HepG2 (cell line): ENCODE measurements around the gene CMKLR1. TPM values are rescaled to one million over a fixed set of nuclear protein-coding genes. Genes with fewer than 3 reads are reported as not detected.

Experiments
- ATAC-seq: fragments of 200-7000 bp; cut with Tn5 transposase; 3 replicates; pipeline ENCODE4 v1.9.1; 2020; ENCODE audit warnings: mild to moderate bottlenecking, moderate library complexity
- BruUV-seq: library from RNA; stranded (reverse); fragments of 400-500 nt; replicated peaks from 2 replicates; lab custom pipeline; 2021; lab: Mats Ljungman, UMichigan
- CTCF ChIA-PET: fragments of 300-600 bp; formaldehyde crosslinking; extraction: SDS; loops from one replicate; lab custom pipeline; 2021; ENCODE audit warnings: low total read pairs, inconsistent platforms, low intra/inter-chr PET ratio; lab: Yijun Ruan, JAX
- POLR2A ChIA-PET: fragments of 350-600 bp; sonication (Branson Sonifier 250); formaldehyde crosslinking; loops from one replicate; lab custom pipeline; 2020; ENCODE audit warnings: antibody characterized with exemption, inconsistent platforms; lab: Yijun Ruan, JAX
- DNase-seq: peaks from one replicate; pipeline ENCODE4 v3.0.0-alpha.2; 2015; ENCODE audit warnings: low spot score
- FAIRE-seq: peaks from 3 replicates; lab custom pipeline; 2011; peaks lifted over from hg19 to GRCh38; lab: Jason Lieb, UNC
- H2AFZ ChIP-seq: one replicate; pipeline ENCODE4 v1.6.1; 2011; ENCODE audit warnings: low read length, inconsistent platforms
- H3K27ac ChIP-seq: fragments of 300-600 bp; 3 replicates; pipeline ENCODE4 v1.8.0; 2011; ENCODE audit warnings: mixed run types, mild to moderate bottlenecking, mixed read lengths, low read length, inconsistent platforms; ENCODE audit not compliant: insufficient read depth; ENCODE audit errors: extremely low read length
- H3K27me3 ChIP-seq, 2 experiments: fragments of 200-600 bp in 1 of 2; 2 replicates in 1 of 2; 3 replicates in 1 of 2; pipeline versions ENCODE4 v1.6.0 to v1.8.0; 2011; ENCODE audit warnings: low read length in 2 of 2, mild to moderate bottlenecking in 2 of 2, moderate library complexity in 2 of 2, inconsistent platforms in 1 of 2; ENCODE audit not compliant: insufficient read depth in 2 of 2, control insufficient read depth in 1 of 2
- H3K36me3 ChIP-seq, 2 experiments: fragments of 200-600 bp in 1 of 2; replicated peaks in 1 of 2; 2 replicates in 1 of 2; 3 replicates in 1 of 2; pipeline versions ENCODE4 v1.5.1 to v1.8.0; 2011; ENCODE audit warnings: low read length in 2 of 2, inconsistent platforms in 1 of 2; ENCODE audit not compliant: insufficient read depth in 2 of 2, control insufficient read depth in 1 of 2
- H3K4me1 ChIP-seq: 2 replicates; pipeline ENCODE4 v1.5.1; 2012; ENCODE audit warnings: low read length, inconsistent platforms; ENCODE audit not compliant: insufficient read depth
- H3K4me2 ChIP-seq: 2 replicates; pipeline ENCODE4 v1.6.0; 2011; ENCODE audit warnings: low read depth, low read length, inconsistent platforms
- H3K4me3 ChIP-seq, 3 experiments: fragments of 200-600 bp in 1 of 3; sonication (generic), shearing (Covaris generic) in 1 of 3; replicated peaks in 1 of 3; 2 replicates each; pipeline ENCODE4 v1.5.1; 2011 to 2016; ENCODE audit warnings: low read length in 3 of 3, inconsistent platforms in 2 of 3, low read depth in 2 of 3, mild to moderate bottlenecking in 2 of 3, control low read depth in 1 of 3, mixed read lengths in 1 of 3; ENCODE audit not compliant: insufficient read depth in 1 of 3
- H3K79me2 ChIP-seq: one replicate; pipeline ENCODE4 v1.6.1; 2011; ENCODE audit warnings: low read length, inconsistent platforms; ENCODE audit not compliant: insufficient read depth
- H3K9ac ChIP-seq: 2 replicates; pipeline ENCODE4 v1.6.0; 2011; ENCODE audit warnings: mild to moderate bottlenecking, low read depth, low read length, inconsistent platforms; ENCODE audit not compliant: insufficient read depth
- H3K9me3 ChIP-seq: 2 replicates; pipeline ENCODE4 v1.5.1; 2012; ENCODE audit warnings: mild to moderate bottlenecking, low read length
- H4K20me1 ChIP-seq: 2 replicates; pipeline ENCODE4 v1.6.0; 2011; ENCODE audit warnings: inconsistent platforms, mild to moderate bottlenecking, low read length, moderate library complexity; ENCODE audit not compliant: insufficient read depth
- IRX3 ChIP-seq: sonication (generic); formaldehyde crosslinking; IDR thresholded peaks from 2 replicates; pipeline ENCODE4 v1.8.1; 2023; ENCODE audit warnings: mild to moderate bottlenecking, low read depth, missing genetic modification reagents, borderline replicate concordance
- KDM6A ChIP-seq: IDR thresholded peaks from 2 replicates; pipeline ENCODE4 v1.6.1; 2016; ENCODE audit warnings: low read depth
- POGZ ChIP-seq: sonication (generic); formaldehyde crosslinking; IDR thresholded peaks from 2 replicates; pipeline ENCODE4 v1.4.0; 2020; ENCODE audit warnings: mild to moderate bottlenecking, missing genetic modification reagents
- ZMYM3 ChIP-seq: sonication (generic); formaldehyde crosslinking; IDR thresholded peaks from 2 replicates; pipeline ENCODE4 v1.5.1; 2020; ENCODE audit warnings: mild to moderate bottlenecking, missing genetic modification reagents
- ZNF652 ChIP-seq: IDR thresholded peaks from 2 replicates; pipeline ENCODE4 v1.6.1; 2016; ENCODE audit warnings: low read depth, borderline replicate concordance
- WGBS: methylation state at CpG from one replicate; pipeline ENCODE4 v1.1.6; 2017; ENCODE audit warnings: low lambda C conversion rate; 5-methylcytosine and 5-hydroxymethylcytosine counted together
- in situ Hi-C: cut with HindIII; loops from 2 replicates; pipeline ENCODE4 v1.10.0; 2017; ENCODE audit warnings: low pct_unique_long_range_greater_than_20kb; ENCODE audit not compliant: extremely low pct_ligation_motif_present
- intact Hi-C: fragments of 100-400 bp; cut with micrococcal nuclease; formaldehyde crosslinking; loops from one replicate; pipeline ENCODE4 v1.10.0; 2022; ENCODE audit not compliant: unreplicated experiment
- polyA plus RNA-seq, 8 experiments: library from polyadenylated mRNA; depleted of rRNA in 3 of 8; stranded (reverse) in 7 of 8; unstranded in 1 of 8; fragments of >200 nt; fragmentation: Illumina TruSeq in 4 of 8; extraction: Trizol in 4 of 8; gene quantifications; 2 replicates each; pipeline versions ENCODE4 v1.2.1 to v1.2.3, GENCODE V29; 2011 to 2016; ENCODE audit warnings: low read depth in 4 of 8, missing spikeins in 1 of 8, mixed read lengths in 1 of 8; ENCODE audit not compliant: insufficient read depth in 1 of 8
- total RNA-seq, 5 experiments: library from RNA; depleted of rRNA; stranded (reverse); fragments of >200 nt; fragmentation: Illumina TruSeq; extraction: Trizol; gene quantifications; 2 replicates each; pipeline ENCODE4 v1.2.3, GENCODE V29; 2016; ENCODE audit warnings: low read depth in 1 of 5

The CMKLR1 gene
- total and polyA plus RNA-seq, 2 of the 13 experiments (the other 11 are each of a cell fraction or from before 2014, with no cell fraction given): not detected

DNA sequence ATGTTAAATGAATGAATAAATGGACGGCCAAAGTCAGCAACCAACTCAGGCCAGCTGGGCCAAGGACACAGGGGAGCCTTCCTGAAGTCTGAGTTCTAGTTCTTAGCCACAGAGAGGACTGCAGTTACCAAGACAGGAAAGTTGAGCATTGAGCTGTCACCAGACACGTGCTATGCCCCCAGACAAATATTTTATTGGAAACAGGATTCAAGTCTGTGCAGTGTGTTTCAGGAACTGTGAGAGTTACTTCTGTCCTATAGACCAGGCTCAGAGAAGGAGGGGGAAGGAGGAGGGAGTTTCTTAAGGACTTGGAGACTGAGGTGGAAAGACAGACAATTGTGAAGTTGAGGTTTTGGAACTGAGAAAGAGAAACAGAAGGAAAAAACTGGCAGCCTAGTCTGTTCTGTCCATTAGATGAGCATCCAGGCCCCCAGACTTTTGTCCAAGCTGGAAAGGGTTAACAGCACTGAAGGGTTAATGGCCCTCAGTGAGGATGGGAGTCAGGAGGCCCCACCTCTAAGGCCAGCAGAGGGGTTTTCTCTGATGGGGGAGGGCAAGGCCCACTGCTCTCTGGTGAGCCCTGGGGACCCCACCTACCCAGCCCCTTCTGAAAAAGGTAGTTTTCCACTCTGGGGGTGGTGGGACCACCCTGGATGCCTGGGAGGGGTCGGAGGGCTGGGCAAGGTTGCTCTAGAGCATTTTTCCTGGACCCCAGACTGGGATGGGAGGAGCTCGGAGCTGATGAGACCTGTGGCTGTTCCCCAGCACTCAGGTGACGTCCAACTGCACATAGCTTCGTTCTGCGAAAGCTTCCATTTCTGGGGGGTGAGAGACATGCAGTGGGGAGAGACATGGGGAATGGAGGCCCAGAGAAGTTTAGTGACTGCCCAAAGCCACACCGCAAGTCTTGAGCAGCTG lies 6.9 kb upstream of the CMKLR1 start:
- FAIRE-seq (no peak), ATAC-seq (no peak; the same call in 2 of the 3 replicates)

DNA sequence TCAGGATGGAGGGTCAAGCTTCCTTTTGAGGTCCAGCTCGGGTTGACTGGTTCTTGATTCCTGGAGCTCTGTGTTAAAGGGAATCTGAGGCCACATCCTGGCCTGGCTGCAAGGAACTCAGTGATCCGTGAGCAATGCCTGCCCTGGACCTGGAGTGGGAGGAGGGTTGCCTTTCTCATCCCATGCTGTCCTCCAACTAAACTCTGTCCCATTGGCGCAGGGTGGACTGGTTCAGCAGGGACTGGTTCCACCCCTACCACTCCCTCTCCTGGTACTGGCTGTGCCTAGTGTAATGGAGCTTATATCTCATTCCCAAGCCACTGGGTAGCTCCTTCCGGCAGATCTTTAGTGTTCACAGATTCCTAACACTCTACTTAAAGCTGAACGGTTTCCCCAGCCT lies 3.9 kb upstream of the CMKLR1 start:
- no peaks in the 10 kb centered on the region for H3K36me3 ChIP-seq
- no peaks in the 10 kb centered on the region for H3K9me3 ChIP-seq
- H3K4me3 ChIP-seq: no peak overlapping the region
- TF ChIP-seq POGZ (CRISPR knock-in tag) (no peak), KDM6A (no peak), ZMYM3 (CRISPR knock-in tag) (no peak)
- H3K4me2 ChIP-seq: no peak overlapping the region
- ChIA-PET CTCF (no interaction called here), POLR2A (no interaction called here)
- H3K27ac ChIP-seq: no peak overlapping the region
- BruUV-seq: no TSS peak
- H2AFZ ChIP-seq: no peak overlapping the region
- H3K9ac ChIP-seq: no peak overlapping the region
- no peaks in the 10 kb centered on the region for H3K79me2 ChIP-seq
- intact Hi-C loops: loop anchor here (2.0 kb wide), 1 partner anchor 70 kb away; no protein-coding TSS in a partner anchor
- no peaks in the 10 kb centered on the region for H4K20me1 ChIP-seq
- ATAC-seq (no peak), DNase-seq (no peak), FAIRE-seq (no peak)
- in situ Hi-C loops: no loop called here
- no peaks in the 10 kb centered on the region for H3K4me1 ChIP-seq
- peaks cover 5 to 21% of the 10 kb centered on the region in 2 experiments; a peak in 4 of 5 replicates for H3K27me3 ChIP-seq
- WGBS: 3% methylated on average over 3 of the region's 5 CpGs

More for the DNA sequence above, 6.9 kb upstream of the CMKLR1 start:
- 24% methylated on average over 7 of the region's 8 CpGs for WGBS
- Histone ChIP-seq H3K27ac (no peak overlapping the region), H4K20me1 (no peaks in the 10 kb centered on the region), H3K4me3 (no peak overlapping the region), H3K79me2 (no peaks in the 10 kb centered on the region), H3K4me1 (no peaks in the 10 kb centered on the region), H3K36me3 (no peaks in the 10 kb centered on the region), H3K4me2 (no peak overlapping the region), H3K9me3 (no peaks in the 10 kb centered on the region), H3K9ac (no peak overlapping the region), H3K27me3 (peaks cover 0 to 4% of the 10 kb centered on the region in 2 experiments; a peak in 1 of 5 replicates), H2AFZ (no peak overlapping the region)
- ChIA-PET POLR2A (no interaction called here), CTCF (no interaction called here)
- no TSS peak for BruUV-seq
- DNase-seq: no peak
- in situ Hi-C loops: no loop called here
- no peak for TF ChIP-seq IRX3
- TF ChIP-seq ZNF652 (CRISPR knock-in tag): peak; percentile 48; the same call in 1 of the 2 replicates
- intact Hi-C loops: no loop called here
